Stimulated activated CD4-positive, alpha-beta T cell treated with anti-CD3 and anti-CD28 coated beads, Interleukin-2, amount 100 ng/mL, for 4 hours (primary cell): ENCODE measurements around the gene DGKD.
A peak's percentile ranks its signal among the peaks of the same experiment; 100 is the strongest.

Source experiments
- DNase-seq: peaks from one replicate; pipeline ENCODE4 v3.0.0-alpha.2; 2020; ENCODE audit warnings: low read depth

DGKD gene

GRCh38 chr2:233413046-233413445 lies 58.8 kb downstream of the DGKD start:
- DNase-seq, result no peak

- peak; percentile 75 for DNase-seq
Measured at GRCh38 chr2:233413559-233414272, 59.4 kb downstream of the DGKD start.

GRCh38 chr2:233414273-233414654 lies 60.0 kb downstream of the DGKD start:
- no peak for DNase-seq

DNA sequence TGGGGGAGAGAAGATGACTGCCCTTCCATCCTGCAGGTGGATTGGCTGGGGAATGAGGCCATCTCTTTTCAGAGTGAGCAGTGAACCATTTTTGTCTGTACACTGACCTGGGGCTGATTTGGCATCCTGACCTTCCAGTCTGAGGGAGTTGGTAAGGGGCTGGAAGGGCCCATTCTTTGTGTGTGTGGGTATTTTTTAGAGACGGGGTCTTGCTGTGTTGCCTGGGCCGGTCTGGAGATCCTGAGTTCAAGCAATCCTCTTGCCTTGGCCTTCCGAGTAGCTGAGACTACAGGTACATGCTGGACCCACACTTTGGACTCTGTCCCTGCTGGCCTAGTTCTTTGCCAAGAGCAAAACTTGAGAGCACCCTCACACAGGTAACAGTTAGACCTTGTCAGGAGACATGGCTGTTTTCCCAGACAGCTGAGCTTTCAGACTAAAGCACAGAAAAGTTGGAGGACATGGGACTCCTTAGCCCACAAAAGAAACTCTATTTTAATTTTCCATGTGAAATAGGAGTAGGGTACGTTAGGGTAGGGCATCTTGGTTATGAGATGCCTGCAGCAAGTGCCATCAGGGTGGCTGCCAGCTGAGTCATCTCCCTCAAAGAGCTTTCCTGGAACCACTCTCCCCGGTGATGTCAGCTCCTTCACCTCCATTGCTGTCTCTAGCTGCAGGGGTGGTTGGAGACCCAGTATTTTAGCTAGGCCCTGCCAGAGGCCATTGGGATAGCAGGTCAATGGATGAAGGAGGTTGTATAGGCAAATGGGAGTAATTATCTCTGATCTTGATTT lies 60.7 kb downstream of the DGKD start:
- peak; percentile 60 for DNase-seq

DNA sequence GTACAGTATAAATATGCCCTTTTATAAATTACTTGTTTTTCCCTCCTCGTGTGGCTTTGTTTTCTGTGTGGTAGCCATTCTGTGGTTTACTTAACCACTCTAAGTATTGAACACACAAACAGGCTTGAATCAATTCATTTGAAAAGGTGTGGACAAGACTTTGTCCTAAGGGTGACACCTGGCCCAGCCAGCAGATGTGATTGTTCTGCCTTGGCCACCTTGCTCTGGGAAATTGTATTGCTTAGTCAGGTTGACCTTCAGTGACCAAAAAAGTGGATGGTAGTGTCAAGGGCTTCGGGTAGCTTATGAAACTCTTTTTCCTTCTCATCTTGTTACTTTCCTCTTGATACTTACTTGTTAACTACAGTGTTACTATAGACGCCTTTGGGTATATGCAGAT lies 61.9 kb downstream of the DGKD start:
- no peak for DNase-seq

DNA sequence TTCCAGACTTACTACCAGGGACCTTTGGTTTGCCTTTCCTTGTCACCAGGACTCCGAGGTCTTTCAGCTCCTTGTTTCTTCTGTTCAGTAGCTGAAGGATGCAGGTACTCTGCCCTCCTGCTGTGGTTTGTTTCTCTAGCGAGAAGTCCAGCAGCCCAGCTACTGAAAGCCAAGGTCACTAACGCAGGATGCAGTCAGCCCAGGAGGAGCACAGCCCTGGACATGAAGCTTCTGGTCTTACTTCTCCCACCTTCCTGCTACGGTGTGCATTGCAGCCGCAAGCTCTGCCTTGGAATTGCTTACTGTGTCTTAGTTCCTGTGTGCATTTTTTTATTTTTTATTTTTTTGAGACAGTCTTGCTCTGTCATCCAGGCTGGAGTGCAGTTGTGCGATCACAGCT lies 62.4 kb downstream of the DGKD start:
- DNase-seq, result no peak

- DNase-seq, result no peak
Measured at GRCh38 chr2:233417282-233417681, 63.0 kb downstream of the DGKD start.

DNA sequence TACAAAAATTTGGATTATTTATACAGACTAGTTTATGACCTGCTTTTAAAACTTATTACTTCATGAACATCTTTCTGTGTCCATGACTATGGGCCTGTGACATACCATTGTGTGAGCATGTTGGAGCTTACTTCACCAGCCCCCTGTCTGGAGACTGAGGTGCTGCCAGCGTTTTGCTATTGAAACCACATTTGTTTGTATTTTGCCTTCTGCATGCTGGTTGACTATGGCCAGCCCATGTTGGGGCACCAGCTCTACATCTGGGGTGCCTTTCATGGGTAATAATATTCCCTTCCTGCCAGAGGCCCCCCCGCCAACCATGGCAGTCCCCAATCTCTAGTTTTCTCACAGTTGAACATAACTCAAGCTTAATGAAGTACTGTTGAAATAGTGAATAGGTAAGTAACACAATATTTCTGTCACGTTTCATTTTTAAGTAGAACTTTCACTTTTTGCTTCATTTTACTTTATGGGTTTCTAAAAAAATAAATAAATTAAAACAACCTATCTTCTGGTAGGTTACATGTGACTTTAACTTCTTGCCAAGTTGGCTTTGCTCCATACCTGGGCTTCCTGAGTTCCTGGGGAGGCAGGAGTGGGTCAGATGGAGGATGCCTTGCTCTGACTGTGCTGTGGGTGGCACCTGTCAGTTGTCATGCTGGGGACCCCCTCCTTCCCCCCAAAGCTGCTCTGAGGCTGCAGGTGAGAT lies 63.9 kb downstream of the DGKD start:
- DNase-seq, result no peak

GRCh38 chr2:233418761-233419546 lies 64.7 kb downstream of the DGKD start:
- DNase-seq, result no peak

DNA sequence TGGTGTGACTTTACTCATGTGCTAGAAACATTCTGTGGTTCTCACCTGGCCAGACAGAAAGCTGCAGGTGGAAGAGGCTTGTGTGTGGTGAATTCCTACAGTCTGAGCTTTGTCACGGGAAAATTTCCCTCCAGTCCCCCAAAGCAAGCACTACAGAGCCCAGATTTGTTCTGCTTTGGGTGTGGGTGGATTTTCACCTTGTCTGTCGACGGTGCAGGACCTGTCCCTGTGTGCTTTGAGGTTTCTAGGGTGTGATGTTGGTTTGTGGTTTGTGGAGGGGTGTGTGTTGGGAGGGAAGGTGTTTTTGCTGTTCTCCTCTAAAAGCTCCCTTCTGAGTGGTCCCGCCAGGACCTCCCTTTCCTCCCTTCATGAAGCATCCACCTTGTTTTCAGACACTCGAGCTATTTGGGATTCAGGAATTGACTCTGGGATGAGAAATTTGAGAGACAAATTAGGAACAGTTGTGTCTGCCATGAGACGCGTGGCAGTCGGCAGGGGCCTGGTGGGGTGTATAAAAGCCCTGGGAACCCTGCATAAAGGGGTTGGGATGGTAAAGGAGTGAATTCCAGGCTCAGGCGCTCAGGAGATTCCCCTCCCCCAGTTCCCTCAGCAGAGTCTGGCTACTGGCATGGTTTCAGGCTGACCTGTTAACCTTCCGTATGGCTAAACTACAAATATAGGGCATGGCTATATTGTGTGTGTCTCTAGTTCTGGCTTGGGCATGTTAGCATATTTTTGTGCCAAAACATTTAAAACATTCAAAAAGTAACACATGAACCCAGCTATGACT lies 65.5 kb downstream of the DGKD start:
- no peak for DNase-seq

- no peak for DNase-seq
Measured at GRCh38 chr2:233421091-233421816, 67.0 kb downstream of the DGKD start.

GRCh38 chr2:233422050-233422639 lies 67.9 kb downstream of the DGKD start:
- no peak for DNase-seq

- no peak for DNase-seq
Measured at GRCh38 chr2:233422649-233423551, 68.6 kb downstream of the DGKD start.

DNA sequence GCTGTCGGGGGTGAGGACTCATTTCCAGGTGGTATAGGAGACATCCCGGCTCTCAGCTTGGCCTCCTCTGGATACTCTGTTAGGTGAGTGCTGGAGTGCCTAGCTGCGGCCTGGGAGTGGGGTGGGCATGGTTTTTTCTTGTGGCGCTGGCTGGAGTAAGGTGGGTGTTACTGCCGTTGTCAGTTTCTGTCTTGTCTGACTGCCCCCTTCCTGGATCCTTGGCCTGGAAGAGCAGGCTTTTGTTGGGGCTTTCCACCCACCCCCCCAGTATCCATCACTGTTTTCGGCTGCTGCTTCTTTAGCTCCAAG lies 69.2 kb downstream of the DGKD start:
- DNase-seq, result no peak

DNA sequence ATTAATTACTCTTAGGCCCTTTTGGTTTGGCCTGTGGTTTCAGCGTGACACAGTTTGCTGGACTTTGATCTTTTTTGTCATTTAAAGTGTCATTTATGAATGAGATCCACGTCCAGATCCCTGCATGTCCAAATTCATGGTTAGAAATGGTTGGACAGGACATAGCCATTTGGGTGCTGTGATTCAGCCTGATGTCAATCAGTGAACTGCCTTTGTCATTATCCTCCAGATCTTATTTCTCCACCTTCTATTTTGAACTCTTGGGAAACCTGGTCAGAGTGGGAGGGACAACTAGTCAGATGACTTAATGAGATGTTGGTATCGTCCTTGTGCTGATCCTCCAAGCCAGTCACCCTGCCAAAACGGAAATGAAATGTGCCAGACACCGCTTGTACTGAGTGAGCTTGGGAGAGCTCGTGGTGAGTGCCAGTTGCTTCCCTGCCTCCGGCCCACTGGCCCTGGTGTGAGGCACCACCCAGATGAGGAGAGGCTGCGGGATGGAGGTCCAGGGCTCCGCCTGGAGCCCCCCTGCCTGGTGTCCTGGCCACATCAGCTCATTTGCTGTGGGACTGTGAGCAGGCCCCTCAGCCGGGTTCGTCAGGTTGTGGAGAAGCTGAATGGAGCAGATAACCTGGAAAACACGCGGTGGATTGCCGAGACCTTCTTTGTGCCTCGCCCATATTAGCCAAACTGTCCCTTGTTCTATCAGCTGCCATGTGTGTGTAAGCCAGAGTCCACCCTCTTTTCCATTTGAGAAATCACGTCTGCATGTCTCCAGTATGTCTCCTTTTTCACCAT lies 70.1 kb downstream of the DGKD start:
- DNase-seq, result no peak

- peak; percentile 71 for DNase-seq
Measured at GRCh38 chr2:233426619-233427342, 72.5 kb downstream of the DGKD start.

- DNase-seq, result no peak
Measured at GRCh38 chr2:233428008-233428407, 73.7 kb downstream of the DGKD start.

DNA sequence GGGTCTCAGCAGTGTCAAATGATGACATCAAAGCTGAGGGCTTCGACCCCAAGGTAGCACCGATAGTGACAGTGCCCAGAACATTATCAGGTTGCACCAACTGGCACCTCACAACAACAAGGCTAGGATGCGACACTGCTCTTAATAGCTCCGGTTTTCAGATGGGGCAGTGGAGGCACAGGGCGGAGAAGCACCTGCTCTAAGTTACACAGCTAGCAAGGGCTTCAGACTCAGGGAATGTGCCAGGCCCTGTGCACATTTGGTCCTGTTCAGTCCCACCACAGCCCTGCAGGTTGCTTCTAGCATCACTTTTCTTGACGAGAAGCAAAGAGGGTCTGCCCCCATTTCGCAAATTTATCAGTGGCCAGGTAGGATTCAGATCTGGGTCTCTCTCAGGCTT lies 74.1 kb downstream of the DGKD start:
- DNase-seq, result no peak
